Panc1 (cell line): ENCODE measurements around the gene NACAD.

Source experiments
- CTCF ChIP-seq: fragments of 450-650 bp; IDR thresholded peaks from 2 replicates; pipeline ENCODE4 v1.5.1; 2017; ENCODE audit warnings: mild to moderate bottlenecking
- POLR2AphosphoS5 ChIP-seq: IDR thresholded peaks from 2 replicates; pipeline ENCODE4 v1.6.1; 2012; ENCODE audit warnings: mild to moderate bottlenecking, low read depth, low read length, moderate library complexity
- REST ChIP-seq, 2 experiments: IDR thresholded peaks; 2 replicates each; pipeline ENCODE4 v1.6.1; 2011 to 2012; ENCODE audit warnings: low read depth in 2 of 2, control low read depth in 1 of 2, low read length in 1 of 2, mild to moderate bottlenecking in 1 of 2, moderate library complexity in 1 of 2; ENCODE audit not compliant: insufficient read depth in 1 of 2
- SIN3A ChIP-seq: IDR thresholded peaks from 2 replicates; pipeline ENCODE4 v1.6.1; 2012; ENCODE audit warnings: low read depth, mild to moderate bottlenecking, low read length, moderate library complexity, borderline replicate concordance; ENCODE audit not compliant: insufficient read depth

GRCh38 chr7:45126201-45126600 is 37.4 kb upstream of the NACAD start:
- TF ChIP-seq SIN3A (no peak), CTCF (no peak), POLR2AphosphoS5 (no peak), REST (IDR thresholded peaks at IDR 0.05; ENCODE audit: insufficient read depth in 1 of 2, low read depth in 2 of 2, low read length in 1 of 2) (no peak)
